Hepatocyte (in vitro differentiated cells): ENCODE data around the gene ST3GAL2. TPM values are rescaled to one million over a fixed set of nuclear protein-coding genes. Genes with fewer than 3 reads are reported as not detected.
"Not testable (repeated sequence)": the region's sequence is repeated elsewhere in the genome, so short reads cannot be mapped to it uniquely, and the experiment has no call there.

Experiments used
- DNase-seq: peaks from one replicate; pipeline ENCODE4 v3.0.0-alpha.2; 2016; ENCODE audit warnings: low spot score
- H2AFZ ChIP-seq: fragments of 200-600 bp; sonication (generic); 2 replicates; pipeline ENCODE4 v1.6.0; 2016; ENCODE audit warnings: antibody characterized with exemption, mild to moderate bottlenecking
- H3K27ac ChIP-seq: fragments of 200-600 bp; sonication (generic); 2 replicates; pipeline ENCODE4 v1.5.1; 2016; ENCODE audit warnings: mild to moderate bottlenecking
- H3K27me3 ChIP-seq: fragments of 200-600 bp; sonication (generic); 2 replicates; pipeline ENCODE4 v1.6.1; 2016
- H3K36me3 ChIP-seq: fragments of 200-600 bp; sonication (generic); replicated peaks from 2 replicates; pipeline ENCODE4 v1.5.1; 2016; ENCODE audit warnings: low read depth; ENCODE audit not compliant: insufficient read depth
- H3K4me1 ChIP-seq: fragments of 200-600 bp; sonication (generic); 2 replicates; pipeline ENCODE4 v1.5.1; 2016; ENCODE audit warnings: mild to moderate bottlenecking, moderate library complexity; ENCODE audit not compliant: insufficient read depth
- H3K4me2 ChIP-seq: fragments of 200-600 bp; sonication (generic); 2 replicates; pipeline ENCODE4 v1.6.0; 2016
- H3K4me3 ChIP-seq: fragments of 200-600 bp; sonication (generic); 2 replicates; pipeline ENCODE4 v1.5.1; 2016; ENCODE audit warnings: mild to moderate bottlenecking
- H3K79me2 ChIP-seq: fragments of 200-600 bp; sonication (generic); 2 replicates; pipeline ENCODE4 v1.6.0; 2017; ENCODE audit warnings: mild to moderate bottlenecking
- H3K9me2 ChIP-seq: fragments of 200-600 bp; sonication (generic); replicated peaks from 2 replicates; pipeline ENCODE4 v1.6.0; 2017; ENCODE audit warnings: mild to moderate bottlenecking; ENCODE audit not compliant: insufficient read depth
- H3K9me3 ChIP-seq: fragments of 200-600 bp; sonication (generic); 2 replicates; pipeline ENCODE4 v1.5.1; 2016; ENCODE audit warnings: low read depth, mild to moderate bottlenecking
- H4K20me1 ChIP-seq: fragments of 200-600 bp; sonication (generic); 2 replicates; pipeline ENCODE4 v1.6.0; 2016; ENCODE audit warnings: mild to moderate bottlenecking; ENCODE audit not compliant: insufficient read depth, poor library complexity, severe bottlenecking
- EZH2 ChIP-seq: fragments of 200-600 bp; sonication (generic); IDR thresholded peaks from 2 replicates; pipeline ENCODE4 v1.6.1; 2016; ENCODE audit warnings: antibody characterized with exemption, mild to moderate bottlenecking, borderline replicate concordance
- EZH2phosphoT487 ChIP-seq: fragments of 200-600 bp; sonication (generic); IDR thresholded peaks from one replicate; pipeline ENCODE4 v1.6.1; 2018; ENCODE audit warnings: antibody characterized with exemption, mild to moderate bottlenecking, low read depth, moderate library complexity; ENCODE audit not compliant: unreplicated experiment, severe bottlenecking
- WGBS: methylation state at CpG from one replicate; pipeline ENCODE4 v1.1.6; 2016; ENCODE audit warnings: low lambda C conversion rate; ENCODE audit errors: missing lambda C conversion rate; 5-methylcytosine and 5-hydroxymethylcytosine counted together
- polyA plus RNA-seq: library from polyadenylated mRNA; unstranded; fragments of >200 nt; fragmentation: Nextera tagmentation; extraction: Ambion mirVana; gene quantifications from 2 replicates; pipeline ENCODE4 v1.2.1, GENCODE V29; 2016
- total RNA-seq: library from RNA; depleted of rRNA; stranded (reverse); fragments of >200 nt; gene quantifications from 2 replicates; pipeline ENCODE4 v1.2.3, GENCODE V29; 2014
- TF ChIP-seq, protein P1 (sequence below): fragments of 200-600 bp; sonication (generic); IDR thresholded peaks from 2 replicates; pipeline ENCODE4 v1.5.1; 2016; ENCODE audit warnings: antibody characterized with exemption, mild to moderate bottlenecking; ENCODE audit not compliant: poor library complexity

Gene ST3GAL2
- total and polyA plus RNA-seq, 2 experiments from 2014 or later = 25.6 to 29.2 TPM

DNA sequence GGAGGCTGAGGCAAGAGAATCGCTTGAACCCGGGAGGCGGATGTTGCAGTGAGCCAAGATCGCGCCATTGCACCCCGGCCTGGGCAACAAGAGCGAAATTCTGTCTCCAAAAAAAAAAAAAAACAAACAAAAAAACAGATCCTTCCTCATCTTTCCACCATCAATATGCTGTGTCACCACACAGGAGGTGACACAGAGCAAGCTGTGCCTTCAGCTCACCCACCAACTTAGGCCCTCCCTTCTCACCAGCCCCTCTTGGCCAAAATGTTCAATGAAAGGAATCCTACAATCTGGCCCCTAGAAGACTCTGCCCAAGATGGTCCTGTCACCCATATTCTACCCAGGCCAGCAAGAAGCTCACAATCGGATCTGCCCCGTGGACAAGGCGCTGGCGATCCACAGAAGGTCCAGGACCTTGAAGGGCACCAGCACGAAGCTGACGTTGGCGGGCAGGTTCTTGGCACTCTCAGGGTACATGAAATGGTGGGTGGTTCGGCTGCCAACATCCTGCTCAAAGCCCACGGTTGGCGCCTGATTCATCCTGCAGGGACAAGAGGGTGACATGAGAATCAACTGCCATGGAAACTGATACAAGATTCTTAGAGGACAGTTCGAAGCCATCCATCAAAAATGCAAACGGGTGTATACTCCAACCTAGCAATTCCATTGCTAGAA, 50.8 kb downstream of the ST3GAL2 start:
- WGBS = 97% methylated on average over 19 of the region's 19 CpGs
- Histone ChIP-seq H2AFZ (no peak overlapping the region), H4K20me1 (no peaks in the 10 kb centered on the region), H3K9me3 (no peaks in the 10 kb centered on the region), H3K9me2 (no peaks in the 10 kb centered on the region), H3K27me3 (no peaks in the 10 kb centered on the region), H3K4me3 (no peak overlapping the region), H3K79me2 (no peaks in the 10 kb centered on the region), H3K4me2 (no peak overlapping the region), H3K27ac (no peak overlapping the region), H3K4me1 (peaks cover 7% of the 10 kb centered on the region), H3K36me3 (no peaks in the 10 kb centered on the region)
- DNase-seq = no peak
- no peak for TF ChIP-seq EZH2phosphoT487
- TF ChIP-seq, protein P1, sequence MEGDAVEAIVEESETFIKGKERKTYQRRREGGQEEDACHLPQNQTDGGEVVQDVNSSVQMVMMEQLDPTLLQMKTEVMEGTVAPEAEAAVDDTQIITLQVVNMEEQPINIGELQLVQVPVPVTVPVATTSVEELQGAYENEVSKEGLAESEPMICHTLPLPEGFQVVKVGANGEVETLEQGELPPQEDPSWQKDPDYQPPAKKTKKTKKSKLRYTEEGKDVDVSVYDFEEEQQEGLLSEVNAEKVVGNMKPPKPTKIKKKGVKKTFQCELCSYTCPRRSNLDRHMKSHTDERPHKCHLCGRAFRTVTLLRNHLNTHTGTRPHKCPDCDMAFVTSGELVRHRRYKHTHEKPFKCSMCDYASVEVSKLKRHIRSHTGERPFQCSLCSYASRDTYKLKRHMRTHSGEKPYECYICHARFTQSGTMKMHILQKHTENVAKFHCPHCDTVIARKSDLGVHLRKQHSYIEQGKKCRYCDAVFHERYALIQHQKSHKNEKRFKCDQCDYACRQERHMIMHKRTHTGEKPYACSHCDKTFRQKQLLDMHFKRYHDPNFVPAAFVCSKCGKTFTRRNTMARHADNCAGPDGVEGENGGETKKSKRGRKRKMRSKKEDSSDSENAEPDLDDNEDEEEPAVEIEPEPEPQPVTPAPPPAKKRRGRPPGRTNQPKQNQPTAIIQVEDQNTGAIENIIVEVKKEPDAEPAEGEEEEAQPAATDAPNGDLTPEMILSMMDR = no peak
- no peak for TF ChIP-seq EZH2

DNA sequence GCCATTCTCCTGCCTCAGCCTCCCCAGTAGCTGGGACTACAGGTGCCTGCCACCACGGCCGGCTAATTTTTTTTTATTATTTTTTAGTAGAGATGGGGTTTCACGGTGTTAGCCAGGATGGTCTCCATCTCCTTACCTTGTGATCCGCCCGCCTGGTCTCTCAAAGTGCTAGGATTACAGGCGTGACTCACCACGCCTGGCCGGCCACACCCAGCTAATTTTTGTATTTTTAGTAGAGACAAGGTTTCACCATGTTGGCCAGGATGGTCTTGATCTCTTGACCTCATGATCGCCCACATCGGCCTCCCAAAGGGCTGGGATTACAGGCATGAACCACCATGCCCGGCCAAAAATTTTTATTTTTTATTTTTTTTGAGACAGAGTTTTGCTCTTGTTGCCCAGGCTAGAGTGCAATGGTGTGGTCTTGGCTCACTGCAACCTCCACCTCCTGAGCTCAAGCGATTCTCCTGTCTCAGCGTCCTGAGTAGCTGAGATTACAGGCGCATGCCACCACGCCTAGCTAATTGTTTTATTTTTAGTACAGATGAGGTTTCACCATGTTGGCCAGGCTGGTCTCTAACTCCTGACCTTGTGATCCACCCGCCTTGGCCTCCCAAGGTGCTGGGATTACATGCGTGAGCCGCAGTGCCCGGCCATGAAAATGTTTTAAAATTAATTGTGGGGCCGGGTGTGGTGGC, 52.5 kb downstream of the ST3GAL2 start:
- H3K79me2 ChIP-seq, H3K27me3 ChIP-seq, H4K20me1 ChIP-seq, DNase-seq, H3K27ac ChIP-seq, H3K4me2 ChIP-seq, H3K9me3 ChIP-seq, H3K4me1 ChIP-seq, H3K36me3 ChIP-seq, H3K4me3 ChIP-seq, H2AFZ ChIP-seq, H3K9me2 ChIP-seq: not testable (repeated sequence)
- WGBS = 97% methylated on average over 20 of the region's 20 CpGs

DNA sequence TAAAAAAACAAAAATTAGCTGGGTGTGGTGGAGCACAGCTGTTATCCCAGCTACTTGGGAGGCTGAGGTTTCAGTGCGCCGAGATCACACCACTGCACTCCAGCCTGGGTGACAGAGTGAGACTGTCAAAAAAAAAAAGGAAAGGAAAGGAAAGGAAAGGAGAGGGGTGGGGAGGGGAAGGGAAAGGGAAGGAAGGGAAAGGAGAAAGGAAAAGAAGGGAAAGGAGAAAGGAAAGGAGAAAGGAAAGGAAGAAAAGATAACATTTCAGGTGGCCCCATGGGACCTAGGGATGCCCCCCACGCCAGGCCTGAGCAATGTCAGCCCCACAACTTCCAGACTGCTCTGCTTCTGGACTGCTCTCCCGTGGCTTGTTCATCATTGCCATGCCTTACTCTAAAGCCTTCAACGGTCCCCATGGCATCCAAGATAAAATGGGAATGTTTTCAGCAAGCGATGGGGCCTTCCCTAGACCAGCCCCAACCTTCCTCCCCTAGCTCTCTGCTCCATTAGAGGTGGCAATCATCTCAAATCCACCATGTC, 55.4 kb downstream of the ST3GAL2 start:
- H3K9me2 ChIP-seq = no peaks in the 10 kb centered on the region
- no peak overlapping the region for H3K4me2 ChIP-seq
- no peaks in the 10 kb centered on the region for H3K9me3 ChIP-seq
- H3K27me3 ChIP-seq = no peaks in the 10 kb centered on the region
- no peaks in the 10 kb centered on the region for H4K20me1 ChIP-seq
- peaks cover 12% of the 10 kb centered on the region for H3K79me2 ChIP-seq
- WGBS = 96% methylated on average over 6 of the region's 6 CpGs
- no peak overlapping the region for H3K27ac ChIP-seq
- H3K36me3 ChIP-seq = no peaks in the 10 kb centered on the region
- TF ChIP-seq, protein P1 = no peak
- TF ChIP-seq EZH2phosphoT487 (no peak), EZH2 (no peak)
- H2AFZ ChIP-seq = no peak overlapping the region
- no peaks in the 10 kb centered on the region for H3K4me1 ChIP-seq
- H3K4me3 ChIP-seq = no peak overlapping the region
- no peak for DNase-seq

DNA sequence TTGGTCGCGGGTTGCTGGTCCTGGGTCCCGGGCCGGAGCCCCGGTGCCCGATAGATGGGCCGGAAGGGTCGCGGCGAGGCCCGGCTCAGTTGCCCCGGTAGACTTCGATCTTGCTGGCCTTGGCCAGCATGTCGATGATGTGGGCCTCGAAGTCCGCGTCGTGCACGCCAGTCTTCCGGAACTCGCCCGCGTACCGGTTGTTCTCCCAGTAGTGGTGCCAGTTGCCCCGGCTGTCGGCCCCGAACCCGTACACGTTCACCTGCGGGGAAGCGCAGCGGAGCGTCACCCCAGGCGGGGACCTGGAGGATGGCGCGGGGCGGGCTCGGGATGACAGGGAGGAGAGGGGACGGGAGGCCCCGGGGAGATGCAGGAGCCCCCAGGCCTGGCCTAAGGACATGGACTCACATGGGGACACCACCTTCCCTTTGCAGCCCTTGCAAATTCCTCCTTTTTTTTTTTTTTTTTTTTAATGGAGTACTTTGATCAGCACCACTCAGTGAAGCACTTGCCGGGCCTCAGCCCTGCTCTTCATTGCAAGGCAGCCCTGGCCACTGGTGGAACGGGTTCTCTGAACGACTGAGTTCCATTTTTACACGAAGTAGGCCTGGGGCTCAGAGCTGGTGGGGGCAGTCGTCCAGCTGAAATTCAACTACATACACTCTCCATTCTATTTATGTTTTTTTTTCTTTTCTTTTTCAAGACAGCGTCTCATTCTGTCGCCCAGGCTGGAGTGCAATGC, 57.1 kb downstream of the ST3GAL2 start:
- no peak for DNase-seq
- Histone ChIP-seq H4K20me1 (no peaks in the 10 kb centered on the region), H3K4me1 (no peaks in the 10 kb centered on the region), H3K4me3 (no peak overlapping the region), H3K79me2 (peaks cover 20% of the 10 kb centered on the region), H3K27ac (peak overlapping the region; percentile 60), H2AFZ (peak overlapping the region; percentile 49), H3K4me2 (peak overlapping the region; percentile 75), H3K9me2 (no peaks in the 10 kb centered on the region), H3K36me3 (no peaks in the 10 kb centered on the region), H3K27me3 (no peaks in the 10 kb centered on the region), H3K9me3 (no peaks in the 10 kb centered on the region)
- WGBS = 19% methylated on average over 44 of the region's 47 CpGs
- TF ChIP-seq EZH2phosphoT487 (no peak), EZH2 (no peak)
- TF ChIP-seq, protein P1 = no peak
